HG02588 (cell line): Measurements from ENCODE around the gene USP43.

ENCODE experiments used
- ATAC-seq: cut with Tn5 transposase; IDR thresholded peaks from one replicate; pipeline ENCODE4 v1.9.1; 2021; ENCODE audit warnings: mild to moderate bottlenecking, moderate library complexity; ENCODE audit not compliant: unreplicated experiment

The USP43 gene

DNA sequence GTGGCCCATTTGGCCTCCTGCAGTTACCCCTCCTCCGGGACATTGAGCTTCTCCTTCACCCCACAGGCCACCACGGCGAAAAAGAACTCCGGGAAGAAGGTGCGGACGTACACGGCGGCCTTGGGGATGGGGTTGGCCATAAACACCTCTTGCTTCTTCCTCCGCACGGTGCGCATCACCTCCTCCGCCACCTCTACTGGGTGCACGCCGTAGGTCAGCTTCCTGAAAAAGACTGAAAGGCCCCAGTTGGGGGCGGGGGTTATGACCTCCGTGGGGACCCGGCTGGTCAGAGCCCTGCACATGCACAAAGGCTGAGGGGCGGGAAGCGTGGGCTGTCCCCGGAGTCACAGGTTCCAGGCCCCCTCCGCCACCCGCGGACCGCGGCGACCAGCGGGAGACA lies 126.1 kb downstream of the USP43 start:
- no peak for ATAC-seq

DNA sequence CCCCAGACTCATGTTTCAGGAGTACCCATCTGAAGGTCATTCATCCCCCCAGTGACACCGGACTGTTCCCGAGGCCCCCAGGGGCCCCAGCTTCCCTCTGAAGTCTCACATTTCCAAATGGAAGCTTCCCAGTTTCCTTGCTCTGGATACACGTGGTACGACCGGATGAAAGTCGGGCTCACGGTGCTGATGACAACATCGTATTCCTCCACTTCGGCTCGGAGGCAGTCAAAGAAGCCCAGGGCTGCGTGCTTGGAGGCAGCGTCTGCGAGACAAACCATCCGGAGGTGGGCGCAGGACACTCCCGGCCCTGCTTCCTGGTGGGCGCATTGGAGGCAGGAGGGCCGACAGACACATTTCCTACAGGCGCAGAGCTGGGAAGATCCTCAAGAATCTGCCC lies 127.3 kb downstream of the USP43 start:
- no peak for ATAC-seq

DNA sequence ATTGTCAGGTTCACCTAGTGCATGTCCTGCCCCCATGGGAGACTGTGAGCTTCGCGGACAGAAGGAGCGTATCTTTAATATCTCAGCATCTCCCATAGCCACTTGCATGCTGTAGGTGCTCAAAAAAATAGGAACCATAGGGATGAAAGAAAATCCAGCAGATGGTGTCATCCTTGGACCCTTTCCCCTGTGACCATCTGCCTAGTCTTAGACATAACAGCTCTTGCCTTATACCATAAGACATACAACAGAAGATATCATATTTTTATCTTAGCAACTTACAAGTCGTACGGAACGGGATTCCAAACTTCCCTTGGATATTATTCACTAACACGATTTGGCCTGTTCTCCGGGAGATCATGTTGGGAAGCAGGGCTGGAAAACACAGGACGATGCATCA lies 131.6 kb downstream of the USP43 start:
- no peak for ATAC-seq
